H9 (cell line): ENCODE measurements around the gene IRAK1. TPM values are rescaled to one million over a fixed set of nuclear protein-coding genes. Genes with fewer than 3 reads are reported as not detected.

ENCODE experiments used
- DNase-seq: peaks from one replicate; pipeline ENCODE4 v3.0.0-alpha.2; 2017
- H2AFZ ChIP-seq: one replicate; pipeline ENCODE4 v1.6.1; 2013; ENCODE audit warnings: mild to moderate bottlenecking, low read length, control low read depth, moderate library complexity
- H2AK5ac ChIP-seq: 2 replicates; pipeline ENCODE4 v1.6.1; 2013; ENCODE audit warnings: low read length, control low read depth, mixed read lengths; ENCODE audit not compliant: insufficient read length
- H2BK120ac ChIP-seq: one replicate; pipeline ENCODE4 v1.6.1; 2013; ENCODE audit warnings: low read depth, mild to moderate bottlenecking, low read length, control low read depth, inconsistent platforms; ENCODE audit not compliant: poor library complexity, severe bottlenecking
- H2BK12ac ChIP-seq: 2 replicates; pipeline ENCODE4 v1.6.1; 2013; ENCODE audit warnings: low read length, control low read depth, mixed read lengths, low read depth; ENCODE audit not compliant: insufficient read length
- H2BK15ac ChIP-seq: 2 replicates; pipeline ENCODE4 v1.6.1; 2013; ENCODE audit warnings: low read depth, low read length, control low read depth
- H2BK20ac ChIP-seq: one replicate; pipeline ENCODE4 v1.6.1; 2013; ENCODE audit warnings: low read depth, mild to moderate bottlenecking, low read length, control low read depth, inconsistent platforms; ENCODE audit not compliant: poor library complexity, severe bottlenecking
- H2BK5ac ChIP-seq: 2 replicates; pipeline ENCODE4 v1.6.1; 2013; ENCODE audit warnings: low read length, control low read depth, mixed read lengths; ENCODE audit not compliant: insufficient read length
- H3K14ac ChIP-seq: 2 replicates; pipeline ENCODE4 v1.6.1; 2013; ENCODE audit warnings: low read length, control low read depth; ENCODE audit not compliant: insufficient read depth
- H3K18ac ChIP-seq: 2 replicates; pipeline ENCODE4 v1.6.1; 2013; ENCODE audit warnings: low read depth, mild to moderate bottlenecking, mixed read lengths, low read length, control low read depth; ENCODE audit not compliant: insufficient read length
- H3K23ac ChIP-seq: 2 replicates; pipeline ENCODE4 v1.6.1; 2013; ENCODE audit warnings: low read length, control low read depth, mixed read lengths, low read depth; ENCODE audit not compliant: insufficient read length
- H3K23me2 ChIP-seq: 2 replicates; pipeline ENCODE4 v1.6.1; 2013; ENCODE audit warnings: low read depth, mild to moderate bottlenecking, mixed read lengths, low read length, control low read depth; ENCODE audit not compliant: insufficient read length, poor library complexity, severe bottlenecking
- H3K27ac ChIP-seq: 2 replicates; pipeline ENCODE4 v1.5.1; 2013; ENCODE audit warnings: low read length, control low read depth, mixed read lengths, low read depth; ENCODE audit not compliant: insufficient read length
- H3K27me3 ChIP-seq: 2 replicates; pipeline ENCODE4 v1.6.1; 2013; ENCODE audit warnings: low read length, control low read depth, inconsistent platforms; ENCODE audit not compliant: insufficient read depth
- H3K4ac ChIP-seq: 2 replicates; pipeline ENCODE4 v1.6.1; 2013; ENCODE audit warnings: low read depth, mild to moderate bottlenecking, control low read depth, inconsistent platforms, low read length, moderate library complexity
- H3K4me1 ChIP-seq: 2 replicates; pipeline ENCODE4 v1.6.1; 2013; ENCODE audit warnings: low read length, control low read depth, inconsistent platforms; ENCODE audit not compliant: insufficient read depth
- H3K4me2 ChIP-seq: 2 replicates; pipeline ENCODE4 v1.6.1; 2013; ENCODE audit warnings: low read length, control low read depth, mixed read lengths; ENCODE audit not compliant: insufficient read length, insufficient read depth
- H3K56ac ChIP-seq: 2 replicates; pipeline ENCODE4 v1.6.1; 2013; ENCODE audit warnings: low read depth, mild to moderate bottlenecking, mixed read lengths, low read length, control low read depth; ENCODE audit not compliant: insufficient read length
- H3K79me1 ChIP-seq: 2 replicates; pipeline ENCODE4 v1.6.1; 2013; ENCODE audit warnings: low read depth, mild to moderate bottlenecking, moderate library complexity, low read length, control low read depth, inconsistent platforms; ENCODE audit not compliant: insufficient read depth, poor library complexity, severe bottlenecking
- H3K79me2 ChIP-seq: 2 replicates; pipeline ENCODE4 v1.6.1; 2013; ENCODE audit warnings: low read length, control low read depth, inconsistent platforms; ENCODE audit not compliant: insufficient read depth
- H3K9ac ChIP-seq: 2 replicates; pipeline ENCODE4 v1.6.1; 2013; ENCODE audit warnings: low read length, control low read depth, mixed read lengths; ENCODE audit not compliant: insufficient read length; ENCODE audit errors: extremely low read depth
- H3K9me3 ChIP-seq: one replicate; pipeline ENCODE4 v1.6.1; 2013; ENCODE audit warnings: low read depth, low read length, inconsistent platforms; ENCODE audit not compliant: control insufficient read depth
- H3T11ph ChIP-seq: one replicate; pipeline ENCODE4 v1.6.1; 2013; ENCODE audit warnings: mild to moderate bottlenecking, low read length, control low read depth, inconsistent platforms
- H4K20me1 ChIP-seq: one replicate; pipeline ENCODE4 v1.6.1; 2013; ENCODE audit not compliant: control insufficient read depth, insufficient read length, insufficient read depth
- H4K5ac ChIP-seq: 2 replicates; pipeline ENCODE4 v1.6.1; 2013; ENCODE audit warnings: low read depth, mild to moderate bottlenecking, mixed read lengths, low read length, control low read depth; ENCODE audit not compliant: insufficient read length
- H4K8ac ChIP-seq: replicated peaks from 2 replicates; pipeline ENCODE4 v1.6.1; 2013; ENCODE audit warnings: low read length, control low read depth, mixed read lengths, low read depth; ENCODE audit not compliant: insufficient read length
- H4K91ac ChIP-seq: 2 replicates; pipeline ENCODE4 v1.6.1; 2013; ENCODE audit warnings: low read depth, mild to moderate bottlenecking, moderate library complexity, mixed read lengths, low read length, control low read depth; ENCODE audit not compliant: insufficient read length
- H3K27ac Mint-ChIP-seq, 3 experiments: 2 replicates in 2 of 3; 3 replicates in 1 of 3; pipeline ENCODE4 v1.8.0; 2020 to 2021; ENCODE audit warnings: mixed read lengths in 3 of 3, mild to moderate bottlenecking in 1 of 3, moderate library complexity in 1 of 3
- H3K27me3 Mint-ChIP-seq: 2 replicates; pipeline ENCODE4 v1.8.0; 2021; ENCODE audit warnings: low read depth, mild to moderate bottlenecking, moderate library complexity, mixed read lengths
- H3K36me3 Mint-ChIP-seq, 3 experiments: 2 replicates in 2 of 3; 3 replicates in 1 of 3; pipeline ENCODE4 v1.8.0; 2020 to 2021; ENCODE audit warnings: low read depth in 3 of 3, mixed read lengths in 3 of 3; ENCODE audit not compliant: insufficient read depth in 1 of 3
- H3K4me1 Mint-ChIP-seq, 2 experiments: 2 replicates each; pipeline ENCODE4 v1.8.0; 2020; ENCODE audit warnings: mixed read lengths in 2 of 2
- H3K4me3 Mint-ChIP-seq, 2 experiments: 2 replicates in 1 of 2; 3 replicates in 1 of 2; pipeline ENCODE4 v1.8.0; 2020 to 2021; ENCODE audit warnings: mild to moderate bottlenecking in 2 of 2, mixed read lengths in 2 of 2, moderate library complexity in 1 of 2
- H3K9me3 Mint-ChIP-seq, 2 experiments: 2 replicates in 1 of 2; 3 replicates in 1 of 2; pipeline ENCODE4 v1.8.0; 2020; ENCODE audit warnings: mild to moderate bottlenecking in 2 of 2, mixed read lengths in 2 of 2, moderate library complexity in 1 of 2
- CTCF ChIP-seq: fragments of 200-600 bp; sonication (generic); conservative IDR thresholded peaks from 3 replicates; pipeline ENCODE4 v1.8.0; 2021; ENCODE audit warnings: antibody characterized with exemption, mild to moderate bottlenecking
- WGBS: extraction: QIAGEN DNeasy Blood & Tissue Kit; methylation state at CpG from one replicate; pipeline ENCODE4 v1.1.7; 2013; ENCODE audit warnings: missing lambda C conversion rate, low lambda C conversion rate, mixed read lengths; ENCODE audit not compliant: insufficient read length; ENCODE audit errors: extremely low coverage; 5-methylcytosine and 5-hydroxymethylcytosine counted together
- total RNA-seq: library from RNA; stranded (reverse); gene quantifications from 2 replicates; pipeline ENCODE4 v1.2.1, GENCODE V29; 2021

The IRAK1 gene
- total RNA-seq, 1 experiment from 2014 or later, result 98.4 TPM

DNA sequence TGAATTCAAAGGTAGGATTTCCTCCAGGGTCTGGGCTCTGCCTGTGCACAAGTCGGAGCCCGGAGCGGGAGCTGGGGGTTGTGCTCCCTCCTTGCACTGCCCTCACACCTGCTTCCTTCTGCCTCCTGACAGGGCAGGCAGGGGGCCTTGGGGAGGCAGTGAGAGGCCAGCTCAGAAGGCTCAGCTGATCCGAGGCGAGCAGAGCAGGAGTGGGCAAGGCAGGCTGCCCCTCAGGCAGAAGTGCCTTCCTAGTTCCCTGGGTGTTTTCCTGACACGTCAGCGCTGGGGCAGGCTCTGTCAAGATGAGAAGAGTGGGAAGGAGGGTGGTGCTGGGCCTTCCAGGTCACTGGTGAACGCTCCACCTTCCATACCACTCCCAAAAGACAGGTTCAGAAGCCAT, 5.5 kb upstream of the IRAK1 start:
- H3K4me3 Mint-ChIP-seq, result no peak overlapping the region
- peaks cover 20 to 35% (median 32%) of the 10 kb centered on the region in 3 experiments for H3K36me3 Mint-ChIP-seq
- no peak overlapping the region for H2AFZ ChIP-seq
- H3K9ac ChIP-seq, result no peak overlapping the region
- no peak overlapping the region for H4K91ac ChIP-seq
- no peaks in the 10 kb centered on the region for H3K79me2 ChIP-seq
- H3K27ac ChIP-seq, result no peak overlapping the region
- no peak for TF ChIP-seq CTCF
- no peak overlapping the region for H2AK5ac ChIP-seq
- peaks cover 3% of the 10 kb centered on the region for H4K20me1 ChIP-seq
- H3K4me2 ChIP-seq, result no peak overlapping the region
- no CpG with 5 or more reads among the region's 8 CpGs for WGBS
- H3K56ac ChIP-seq, result no peak overlapping the region
- no peak for DNase-seq
- H3K4me1 Mint-ChIP-seq, result peaks cover 14 to 20% of the 10 kb centered on the region in 2 experiments
- no peak overlapping the region for H3T11ph ChIP-seq
- no peak overlapping the region for H3K4ac ChIP-seq
- H3K79me1 ChIP-seq, result no peaks in the 10 kb centered on the region
- H3K9me3 Mint-ChIP-seq, result peaks cover 66 to 77% of the 10 kb centered on the region in 2 experiments
- no peak overlapping the region for H2BK12ac ChIP-seq
- no peak overlapping the region for H2BK5ac ChIP-seq
- H3K23me2 ChIP-seq, result peaks cover 1% of the 10 kb centered on the region
- H3K9me3 ChIP-seq, result peaks cover 4% of the 10 kb centered on the region
- H4K5ac ChIP-seq, result no peak overlapping the region
- no peaks in the 10 kb centered on the region for H3K4me1 ChIP-seq
- no peak overlapping the region for H3K14ac ChIP-seq
- no peak overlapping the region for H3K18ac ChIP-seq
- no peak overlapping the region for H4K8ac ChIP-seq
- H3K27ac Mint-ChIP-seq, result no peak overlapping the region
- no peak overlapping the region for H2BK15ac ChIP-seq
- no peaks in the 10 kb centered on the region for H3K27me3 Mint-ChIP-seq
- H2BK120ac ChIP-seq, result no peak overlapping the region
- no peaks in the 10 kb centered on the region for H3K27me3 ChIP-seq
- H2BK20ac ChIP-seq, result no peak overlapping the region
- H3K23ac ChIP-seq, result no peak overlapping the region
